Naive thymus-derived CD8-positive, alpha-beta T cell (primary cell): ENCODE data around the gene ABHD2. TPM values are rescaled to one million over a fixed set of nuclear protein-coding genes. Genes with fewer than 3 reads are reported as not detected.

Source experiments
- ATAC-seq, 2 donors: fragments of 150-1000 bp; cut with Tn5 transposase in 1 of 2; sonication (Bioruptor Pico), chemical (Tn5 transposase) in 1 of 2; 1 replicate in 1 of 2; 2 replicates in 1 of 2; pipeline ENCODE4 v1.10.0; 2021; ENCODE audit warnings: mild to moderate bottlenecking in 2 of 2, moderate library complexity in 2 of 2
- POLR2A ChIA-PET: fragments of 350-600 bp; sonication (Branson Sonifier 250); formaldehyde crosslinking; loops from one replicate; lab custom pipeline; 2021; ENCODE audit warnings: antibody characterized with exemption; lab: Charles Lee
- DNase-seq, 10 donors: peaks; one replicate each; pipeline versions ENCODE4 v3.0.0 to v3.0.0-alpha.2; 2020 to 2022
- H3K27ac Mint-ChIP-seq, 10 donors: one replicate each; pipeline ENCODE4 v1.8.0; 2020 to 2022; ENCODE audit warnings: mild to moderate bottlenecking in 10 of 10, mixed read lengths in 10 of 10, moderate library complexity in 4 of 10, inconsistent platforms in 1 of 10
- H3K27me3 Mint-ChIP-seq, 5 donors: one replicate each; pipeline ENCODE4 v1.8.0; 2021 to 2022; ENCODE audit warnings: mixed read lengths in 5 of 5
- H3K36me3 Mint-ChIP-seq, 3 donors: one replicate each; pipeline ENCODE4 v1.8.0; 2020 to 2022; ENCODE audit warnings: mixed read lengths in 3 of 3, mild to moderate bottlenecking in 2 of 3, inconsistent platforms in 1 of 3
- H3K4me1 Mint-ChIP-seq, 4 donors: one replicate each; pipeline ENCODE4 v1.8.0; 2021 to 2022; ENCODE audit warnings: mixed read lengths in 4 of 4
- H3K4me3 Mint-ChIP-seq, 10 donors: one replicate each; pipeline ENCODE4 v1.8.0; 2020 to 2022; ENCODE audit warnings: mild to moderate bottlenecking in 10 of 10, mixed read lengths in 10 of 10, moderate library complexity in 6 of 10, inconsistent platforms in 1 of 10
- H3K9me3 Mint-ChIP-seq, 9 donors: one replicate each; pipeline ENCODE4 v1.8.0; 2020 to 2022; ENCODE audit warnings: mixed read lengths in 9 of 9, mild to moderate bottlenecking in 3 of 9, inconsistent platforms in 1 of 9, moderate library complexity in 1 of 9
- polyA plus RNA-seq, 3 donors: library from polyadenylated mRNA; unstranded; fragments of 300-500 nt; fragmentation: Illumina TruSeq; gene quantifications; one replicate each; pipeline ENCODE4 v1.2.3, GENCODE V29; 2021
- total RNA-seq, 8 experiments: library from RNA in 2 of 8; stranded (reverse) in 2 of 8; gene quantifications; one replicate each; pipeline ENCODE4 v1.2.3 and lab custom pipeline; 2021 to 2026

The ABHD2 gene
- total and polyA plus RNA-seq, 5 experiments from 2014 or later = 14.0 to 49.9 (median 17.1) TPM

DNA sequence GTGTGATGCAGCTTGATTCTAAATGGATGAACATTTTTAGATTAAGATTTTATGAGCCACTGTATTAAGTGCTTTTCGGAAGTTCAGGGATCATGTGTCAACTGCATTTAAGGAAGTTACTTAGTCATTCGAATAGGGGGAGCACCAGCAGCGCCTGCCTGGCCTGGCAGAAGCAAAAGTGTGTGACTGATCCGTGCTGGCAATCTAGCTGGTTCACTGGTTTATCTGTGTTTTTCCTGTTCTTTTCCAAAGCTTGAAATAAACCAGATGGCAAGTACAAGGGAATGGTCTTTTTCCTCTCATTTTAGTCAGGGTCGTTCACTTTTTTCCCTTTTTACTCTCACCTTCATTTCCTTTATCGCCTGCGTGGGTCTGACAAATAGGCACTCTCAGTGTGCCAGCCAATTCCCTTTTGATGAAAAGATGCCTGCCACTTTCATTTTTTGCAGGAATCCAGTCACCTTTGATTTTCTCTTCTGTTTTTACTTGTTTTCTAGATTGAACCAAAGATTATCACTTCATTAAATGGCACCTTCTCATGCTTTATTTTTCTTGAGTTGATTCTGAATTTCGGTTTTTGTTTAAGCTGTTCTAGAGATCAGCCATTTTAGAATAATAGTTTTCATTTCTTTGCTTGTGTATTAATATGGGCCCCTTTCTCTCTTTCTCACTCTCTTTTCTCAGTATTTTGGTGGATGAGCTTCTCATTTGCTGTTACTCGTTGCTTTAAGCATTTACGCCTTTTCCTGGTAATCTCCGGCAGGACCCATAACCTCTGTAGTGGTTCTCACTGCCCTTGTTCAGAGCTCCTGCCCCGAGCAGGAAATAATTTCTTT is 2.8 kb downstream of the ABHD2 start:
- peaks cover 28 to 58% (median 47%) of the 10 kb centered on the region in 4 donors for H3K4me1 Mint-ChIP-seq
- H3K36me3 Mint-ChIP-seq = peaks cover 0 to 19% (median 9%) of the 10 kb centered on the region in 3 donors
- ATAC-seq (no peak), DNase-seq (peak in 9 of 10 donors; percentile 9 to 65 (median 38))
- POLR2A ChIA-PET = interaction anchor here (0.6 to 3.4 kb wide), 2 partner anchors 7 to 30 kb away, joined by 3 to 17 read pairs; no protein-coding TSS in a partner anchor
- no peaks in the 10 kb centered on the region for H3K27me3 Mint-ChIP-seq
- peak overlapping the region in 5 of 10 donors; percentile 80 to 92 (median 87) for H3K4me3 Mint-ChIP-seq
- no peaks in the 10 kb centered on the region for H3K9me3 Mint-ChIP-seq
- H3K27ac Mint-ChIP-seq = peak overlapping the region in 9 of 10 donors; percentile 90 to 98 (median 96)

DNA sequence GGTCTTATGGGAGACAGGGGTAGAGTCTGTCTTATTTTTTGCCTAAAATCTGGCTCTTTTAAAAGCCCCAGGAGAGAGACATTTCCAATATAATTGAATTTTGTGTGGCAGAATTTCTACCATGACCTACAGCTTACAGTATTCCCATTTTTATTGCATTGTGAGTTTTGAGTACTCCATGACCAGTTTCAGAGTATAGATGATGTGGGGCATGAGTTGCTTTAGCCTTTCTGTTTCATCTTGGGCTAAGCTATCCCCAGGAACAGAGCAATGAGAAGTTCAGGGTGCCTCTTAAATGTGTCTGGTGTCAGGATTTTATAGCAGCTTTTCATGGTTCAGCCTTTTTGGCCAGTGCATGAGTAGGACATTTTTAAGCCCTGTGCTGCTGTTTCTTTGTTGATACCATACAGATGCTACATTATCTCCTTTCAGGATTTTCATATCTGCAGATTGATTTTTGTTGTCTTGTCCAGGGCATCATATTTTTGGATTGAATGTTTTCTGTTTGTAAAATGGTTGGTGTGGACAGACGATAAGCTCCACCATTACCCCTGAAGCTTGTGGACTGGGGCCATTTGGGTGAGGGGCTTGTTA is 3.5 kb downstream of the ABHD2 start:
- Mint-ChIP-seq H3K4me3 (peak overlapping the region in 6 of 10 donors; percentile 32 to 92 (median 85)), H3K36me3 (peaks cover 0 to 19% (median 11%) of the 10 kb centered on the region in 3 donors), H3K27ac (peak overlapping the region in 9 of 10 donors; percentile 90 to 98 (median 96)), H3K9me3 (no peaks in the 10 kb centered on the region), H3K4me1 (peaks cover 28 to 58% (median 48%) of the 10 kb centered on the region in 4 donors), H3K27me3 (no peaks in the 10 kb centered on the region)
- no peak for DNase-seq
- POLR2A ChIA-PET = no interaction called here
- ATAC-seq = no peak

DNA sequence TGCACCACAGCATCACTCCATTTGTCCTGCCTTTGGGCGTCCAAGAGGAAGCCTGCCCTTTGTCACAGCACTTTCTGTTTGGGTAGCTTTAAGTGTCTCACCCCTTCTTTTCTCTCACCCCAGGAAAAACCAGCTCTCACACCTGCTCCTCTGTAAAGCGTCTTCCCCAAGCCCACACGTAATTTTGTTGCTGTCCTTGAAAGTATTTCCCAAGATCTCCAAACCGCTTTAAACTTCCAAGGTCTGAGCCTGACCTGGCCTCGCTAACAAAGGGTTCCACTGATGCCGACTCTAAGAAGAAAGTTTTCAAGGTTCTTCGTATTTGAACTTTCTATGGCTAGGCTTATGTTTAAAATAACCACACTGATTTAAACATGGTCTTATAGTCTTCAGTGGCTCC is 5.3 kb downstream of the ABHD2 start:
- peaks cover 28 to 66% (median 54%) of the 10 kb centered on the region in 4 donors for H3K4me1 Mint-ChIP-seq
- no peaks in the 10 kb centered on the region for H3K9me3 Mint-ChIP-seq
- H3K36me3 Mint-ChIP-seq = peaks cover 0 to 19% (median 11%) of the 10 kb centered on the region in 3 donors
- no peak for DNase-seq
- POLR2A ChIA-PET = interaction anchor here (0.6 to 0.7 kb wide), 3 partner anchors 9 to 276 kb away, joined by 3 to 5 read pairs (median 3); no protein-coding TSS in a partner anchor
- H3K27ac Mint-ChIP-seq = peak overlapping the region in 6 of 10 donors; percentile 43 to 79 (median 58)
- H3K27me3 Mint-ChIP-seq = no peaks in the 10 kb centered on the region
- H3K4me3 Mint-ChIP-seq = peak overlapping the region in 2 of 10 donors; percentile 22 to 41
- no peak for ATAC-seq

DNA sequence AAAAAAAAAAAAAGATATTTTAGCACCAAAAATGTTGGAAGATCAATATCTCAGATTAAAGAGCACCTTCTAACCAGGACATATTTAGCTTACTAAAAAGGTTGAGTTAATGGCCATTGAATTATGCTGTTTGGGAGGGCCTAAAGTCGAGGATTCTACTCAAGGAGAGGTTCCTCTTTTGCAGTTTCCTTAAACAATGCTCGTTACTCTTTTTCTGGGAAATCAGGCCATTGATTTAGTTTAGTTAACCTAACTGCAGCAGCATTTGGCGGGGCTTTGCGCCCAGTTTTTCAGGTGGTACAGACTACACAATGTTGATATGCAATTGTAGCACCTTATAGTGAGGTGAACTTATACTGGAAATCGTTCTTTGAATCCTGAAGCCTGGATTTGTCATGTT is 6.8 kb downstream of the ABHD2 start:
- Mint-ChIP-seq H3K4me3 (no peak overlapping the region), H3K27ac (peak overlapping the region in 1 of 10 donors; percentile 33), H3K27me3 (no peaks in the 10 kb centered on the region), H3K4me1 (peaks cover 20 to 59% (median 44%) of the 10 kb centered on the region in 4 donors), H3K9me3 (no peaks in the 10 kb centered on the region), H3K36me3 (peaks cover 0 to 26% (median 11%) of the 10 kb centered on the region in 3 donors)
- POLR2A ChIA-PET = no interaction called here
- ATAC-seq = no peak
- no peak for DNase-seq

DNA sequence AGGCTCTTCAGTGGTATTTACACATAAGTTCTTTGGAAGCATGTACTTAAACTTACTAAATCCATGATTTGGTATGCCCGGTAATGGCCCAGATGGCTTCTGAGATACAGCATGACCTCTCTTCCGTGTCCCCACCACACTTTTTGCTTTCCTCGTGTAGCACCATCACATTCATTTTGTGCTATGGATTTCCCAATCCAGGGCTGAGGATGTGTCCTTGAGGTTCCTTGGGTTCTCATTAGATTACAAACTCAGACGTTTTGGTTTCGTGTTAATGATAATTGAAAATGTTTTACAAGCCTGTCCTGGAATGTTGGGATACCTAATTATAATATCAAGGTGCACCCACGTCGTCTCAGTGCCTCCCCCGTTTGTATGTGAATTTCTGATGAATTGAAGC is 7.3 kb downstream of the ABHD2 start:
- POLR2A ChIA-PET = no interaction called here
- Mint-ChIP-seq H3K27ac (peak overlapping the region in 1 of 10 donors; percentile 33), H3K9me3 (no peaks in the 10 kb centered on the region), H3K4me1 (peaks cover 16 to 59% (median 41%) of the 10 kb centered on the region in 4 donors), H3K4me3 (no peak overlapping the region), H3K27me3 (no peaks in the 10 kb centered on the region), H3K36me3 (peaks cover 0 to 30% (median 14%) of the 10 kb centered on the region in 3 donors)
- DNase-seq = no peak
- no peak for ATAC-seq

DNA sequence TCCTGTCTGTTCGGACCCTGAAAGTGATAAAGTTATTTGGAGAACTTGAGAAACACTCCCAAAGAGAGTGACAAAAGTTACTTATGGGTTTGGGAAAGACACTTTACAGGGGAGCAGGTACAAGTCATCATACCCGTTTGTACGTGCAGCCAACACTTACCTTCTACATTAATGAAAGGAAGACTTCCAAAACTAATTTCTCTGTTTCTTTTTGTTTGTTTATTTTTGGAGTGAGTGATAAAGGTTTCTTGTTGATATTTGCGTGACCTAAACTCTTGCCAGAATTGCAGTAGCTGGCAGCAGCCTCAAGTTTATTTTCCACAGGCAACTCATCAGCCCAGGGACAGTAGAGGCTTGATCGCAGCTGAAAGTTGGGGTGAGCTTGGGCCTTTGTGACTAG is 8.4 kb downstream of the ABHD2 start:
- Mint-ChIP-seq H3K4me3 (no peak overlapping the region), H3K27ac (no peak overlapping the region), H3K27me3 (no peaks in the 10 kb centered on the region), H3K36me3 (peaks cover 0 to 30% (median 14%) of the 10 kb centered on the region in 3 donors), H3K4me1 (peaks cover 7 to 58% (median 33%) of the 10 kb centered on the region in 4 donors), H3K9me3 (no peaks in the 10 kb centered on the region)
- DNase-seq = no peak
- ATAC-seq = no peak
- POLR2A ChIA-PET = interaction anchor here (2.8 kb wide), 1 partner anchor 7 kb away, joined by 17 read pairs; the partner anchor contains the start of gene ABHD2

DNA sequence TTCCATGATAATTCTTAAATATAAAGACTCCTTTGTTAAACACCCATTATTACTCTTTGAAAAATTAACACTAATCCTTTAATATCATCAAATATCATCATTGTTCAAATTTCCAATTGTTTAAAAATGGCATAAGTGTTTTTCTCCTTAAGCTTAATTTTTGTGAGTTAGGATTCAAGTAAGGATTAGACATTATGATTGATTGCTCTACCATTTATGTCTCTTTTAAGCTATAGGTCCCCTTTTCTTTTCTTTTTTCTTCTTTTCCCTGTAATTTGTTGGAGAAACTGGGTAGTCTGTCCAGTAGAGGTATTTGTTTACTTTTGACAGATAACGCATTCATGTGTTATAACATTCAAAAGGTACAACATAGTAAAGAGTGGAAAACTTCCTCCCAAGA is 9.1 kb downstream of the ABHD2 start:
- DNase-seq (no peak), ATAC-seq (no peak)
- Mint-ChIP-seq H3K4me3 (no peak overlapping the region), H3K27me3 (no peaks in the 10 kb centered on the region), H3K9me3 (no peaks in the 10 kb centered on the region), H3K27ac (no peak overlapping the region), H3K4me1 (peaks cover 7 to 58% (median 30%) of the 10 kb centered on the region in 4 donors), H3K36me3 (peaks cover 0 to 35% (median 14%) of the 10 kb centered on the region in 3 donors)
- POLR2A ChIA-PET = interaction anchor here (2.8 kb wide), 1 partner anchor 8 kb away, joined by 17 read pairs; the partner anchor contains the start of gene ABHD2

DNA sequence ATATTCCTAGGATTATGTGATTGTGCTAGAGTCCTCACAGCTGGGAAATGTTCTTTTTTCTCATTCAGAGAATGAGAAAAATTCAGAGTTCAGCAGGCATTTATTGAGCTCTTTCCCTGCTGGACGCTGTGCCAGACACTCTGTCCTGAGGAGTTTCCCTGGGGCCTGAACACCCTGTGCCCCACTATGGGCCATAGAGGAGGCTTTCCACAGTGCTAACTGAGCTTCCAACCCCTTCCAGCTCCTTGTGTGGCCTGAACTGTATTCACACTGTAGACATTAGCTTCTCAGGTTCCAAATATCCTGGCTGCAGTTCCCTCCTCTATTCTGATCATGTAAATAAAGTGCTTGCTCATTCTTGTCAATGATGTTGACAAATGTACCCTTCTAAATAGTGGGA is 10.0 kb downstream of the ABHD2 start:
- H3K36me3 Mint-ChIP-seq = peaks cover 0 to 42% (median 14%) of the 10 kb centered on the region in 3 donors
- no peaks in the 10 kb centered on the region for H3K27me3 Mint-ChIP-seq
- POLR2A ChIA-PET = interaction anchor here (2.8 kb wide), 1 partner anchor 9 kb away, joined by 17 read pairs; the partner anchor contains the start of gene ABHD2
- H3K4me3 Mint-ChIP-seq = no peak overlapping the region
- DNase-seq = no peak
- no peak overlapping the region for H3K27ac Mint-ChIP-seq
- H3K9me3 Mint-ChIP-seq = no peaks in the 10 kb centered on the region
- ATAC-seq = no peak
- H3K4me1 Mint-ChIP-seq = peaks cover 10 to 51% (median 29%) of the 10 kb centered on the region in 4 donors

DNA sequence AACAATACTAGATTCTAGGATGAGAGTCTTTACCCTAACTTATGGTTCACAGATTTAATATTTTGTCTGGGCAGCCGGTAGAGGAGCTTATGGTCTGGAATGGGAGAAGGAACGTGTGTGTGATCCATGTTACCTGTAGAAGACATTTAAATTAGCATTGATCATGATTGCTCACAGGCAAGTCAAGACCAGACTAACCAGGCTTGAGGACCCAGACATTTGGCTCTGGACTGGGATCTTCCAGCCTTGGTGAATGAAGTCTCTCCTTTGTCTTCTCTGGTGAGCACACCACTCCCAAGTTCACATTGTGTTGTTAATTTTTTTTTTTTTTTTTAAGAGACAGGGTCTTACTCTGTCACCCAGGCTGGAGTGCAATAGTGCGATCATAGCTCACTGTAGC is 11.7 kb downstream of the ABHD2 start:
- Mint-ChIP-seq H3K4me3 (no peak overlapping the region), H3K9me3 (no peaks in the 10 kb centered on the region), H3K36me3 (peaks cover 0 to 42% (median 8%) of the 10 kb centered on the region in 3 donors), H3K27me3 (no peaks in the 10 kb centered on the region), H3K4me1 (peaks cover 9 to 45% (median 21%) of the 10 kb centered on the region in 4 donors), H3K27ac (no peak overlapping the region)
- POLR2A ChIA-PET = no interaction called here
- no peak for ATAC-seq
- DNase-seq = no peak

DNA sequence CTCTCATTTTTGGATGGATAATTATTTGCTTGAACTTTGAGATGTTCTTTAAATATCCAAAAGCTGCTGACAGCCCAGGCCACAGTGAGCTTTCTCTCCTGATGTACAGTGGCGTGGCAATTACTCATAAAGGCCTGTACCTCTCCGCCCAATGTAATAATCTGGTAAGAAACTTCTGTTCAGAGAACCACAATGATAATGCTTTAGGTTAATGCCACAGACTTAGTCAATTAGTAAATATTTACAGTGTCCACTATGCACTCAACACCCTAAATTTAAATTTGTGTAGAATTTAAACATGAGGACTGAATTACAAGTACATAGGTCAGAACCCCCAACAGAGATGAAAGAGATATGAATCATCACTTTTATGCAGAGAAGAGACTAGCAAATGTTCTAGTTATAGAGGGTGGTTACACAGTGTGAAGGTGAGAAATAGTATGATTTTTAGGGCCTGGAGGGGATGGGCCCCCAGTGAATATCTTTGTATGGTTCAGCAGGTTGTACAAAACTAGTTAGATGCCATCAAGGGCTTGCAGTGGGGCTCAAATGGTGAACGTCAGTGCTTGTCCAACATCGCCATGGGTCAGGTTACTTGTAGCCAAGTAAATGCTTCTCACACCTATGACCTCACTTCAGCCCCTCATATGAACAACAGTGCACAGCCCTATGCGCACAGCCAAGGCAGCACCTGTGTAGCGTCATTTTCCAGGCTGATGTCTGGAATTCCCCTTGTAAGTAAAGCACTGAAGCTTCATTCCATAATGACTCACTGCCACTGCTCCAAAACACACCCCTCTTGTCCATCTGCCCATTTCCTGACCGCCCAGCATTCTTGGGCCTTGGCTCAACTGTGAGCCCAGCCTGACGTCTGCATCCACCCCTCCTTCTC is 13.3 kb downstream of the ABHD2 start:
- peaks cover 0 to 46% (median 6%) of the 10 kb centered on the region in 3 donors for H3K36me3 Mint-ChIP-seq
- H3K27me3 Mint-ChIP-seq = no peaks in the 10 kb centered on the region
- POLR2A ChIA-PET = no interaction called here
- H3K4me3 Mint-ChIP-seq = no peak overlapping the region
- ATAC-seq (no peak), DNase-seq (no peak)
- no peaks in the 10 kb centered on the region for H3K9me3 Mint-ChIP-seq
- peak overlapping the region in 1 of 10 donors; percentile 24 for H3K27ac Mint-ChIP-seq
- H3K4me1 Mint-ChIP-seq = peaks cover 5 to 38% (median 17%) of the 10 kb centered on the region in 4 donors

DNA sequence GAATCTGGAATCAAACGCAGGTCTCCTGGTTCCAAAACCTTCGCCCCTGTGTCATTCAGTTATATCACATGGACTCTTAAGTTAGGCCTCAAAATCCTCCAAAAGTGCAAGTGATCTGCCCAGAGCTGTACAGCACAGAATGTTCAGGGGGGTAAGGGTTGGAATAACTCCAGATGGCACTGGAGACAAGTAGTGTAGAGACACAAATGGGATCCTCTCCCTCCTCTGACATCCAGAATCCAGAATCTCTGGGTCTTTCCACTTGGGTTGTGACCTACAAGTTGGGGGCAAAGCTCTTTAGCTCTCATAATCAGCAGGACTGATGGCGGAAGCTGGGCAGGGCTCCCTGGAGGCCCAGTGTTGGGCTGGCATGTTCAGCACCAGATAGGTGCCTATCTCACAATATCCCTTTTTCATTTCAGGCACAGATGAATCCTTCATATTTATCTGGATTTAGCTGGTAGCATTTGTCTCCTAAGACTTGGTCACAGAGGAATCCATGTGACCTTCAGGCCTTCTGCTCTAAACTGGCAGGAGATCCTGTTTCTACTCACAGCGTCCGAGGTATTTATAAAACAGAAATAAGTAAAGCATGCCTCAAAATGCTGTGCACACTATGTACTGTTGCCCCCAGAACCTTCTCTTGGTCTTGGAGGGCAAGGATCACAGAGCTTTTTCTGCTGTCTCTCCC is 15.4 kb downstream of the ABHD2 start:
- ATAC-seq (no peak), DNase-seq (no peak)
- peaks cover 0 to 46% (median 5%) of the 10 kb centered on the region in 3 donors for H3K36me3 Mint-ChIP-seq
- no peak overlapping the region for H3K4me3 Mint-ChIP-seq
- POLR2A ChIA-PET = no interaction called here
- peak overlapping the region in 1 of 10 donors; percentile 43 for H3K27ac Mint-ChIP-seq
- H3K4me1 Mint-ChIP-seq = peaks cover 8 to 41% (median 17%) of the 10 kb centered on the region in 4 donors
- H3K27me3 Mint-ChIP-seq = no peaks in the 10 kb centered on the region
- no peaks in the 10 kb centered on the region for H3K9me3 Mint-ChIP-seq
